Right ventricle myocardium inferior (tissue), 1 donor: ENCODE data around the gene OLIG2. TPM values are rescaled to one million over a fixed set of nuclear protein-coding genes. Genes with fewer than 3 reads are reported as not detected.

Source experiments
- ATAC-seq: fragments of 200-7000 bp; cut with Tn5 transposase; one replicate; pipeline ENCODE4 v1.9.1; 2020; ENCODE audit warnings: mild to moderate bottlenecking, moderate library complexity
- DNase-seq: peaks from one replicate; pipeline ENCODE4 v3.0.0; 2021; ENCODE audit errors: missing footprints
- intact Hi-C: fragments of 100-400 bp; cut with DNase I; formaldehyde crosslinking; loops from one replicate; pipeline ENCODE4 v1.11.0; 2022
- long read RNA-seq: library from polyadenylated mRNA; unstranded; transcript quantifications from one replicate; pipeline ENCODE4 v2.0.0, GENCODE V29; 2021
- total RNA-seq: library from RNA; stranded (reverse); fragmentation: NEBNext Ultra II Directional; extraction: Animal tissue kit (Norgen Biotek cat#: 25700); gene quantifications from one replicate; pipeline ENCODE4 v1.2.1, GENCODE V29; 2021
- donor health status: DM: no; HTN: yes; CAD: no; lungs with severe emphysema.

Gene OLIG2
- total RNA-seq, result not detected
- long read RNA-seq, result 0 reads

- intact Hi-C loops, result loop anchor here (10.0 kb wide), 1 partner anchor 49 kb away; the partner anchor contains the start of gene OLIG1
- DNase-seq (no peak), ATAC-seq (no peak)
These were observed at the start of gene OLIG2 for GRCh38 chr21:33025489-33026442. TSS of gene OLIG2 (plus strand) at chr21:33025935. CDS start at chr21:33026863, 928 bp downstream.

GRCh38 chr21:32976791-32977190 is 48.9 kb upstream of the OLIG2 start:
- no peak for ATAC-seq
- DNase-seq, result no peak
- intact Hi-C loops, result no loop called here

- intact Hi-C loops, result no loop called here
- ATAC-seq (no peak), DNase-seq (no peak)
These were observed 48.5 kb upstream of the OLIG2 start for GRCh38 chr21:32977216-32977615.

- intact Hi-C loops, result no loop called here
- ATAC-seq (no peak), DNase-seq (peak; percentile 63)
These were observed 47.1 kb upstream of the OLIG2 start for GRCh38 chr21:32978331-32979270.

GRCh38 chr21:32979598-32980268 is 46.0 kb upstream of the OLIG2 start:
- DNase-seq (no peak), ATAC-seq (no peak)
- intact Hi-C loops, result no loop called here

- ATAC-seq, result no peak
- intact Hi-C loops, result no loop called here
These were observed 44.6 kb upstream of the OLIG2 start for GRCh38 chr21:32981096-32981495.

GRCh38 chr21:32990666-32991065 is 35.1 kb upstream of the OLIG2 start:
- intact Hi-C loops, result loop anchor here (5.0 kb wide), 1 partner anchor 137 kb away; no protein-coding TSS in a partner anchor
- DNase-seq, result no peak
- no peak for ATAC-seq

More at GRCh38 chr21:32981096-32981495, 44.6 kb upstream of the OLIG2 start:
- DNase-seq, result no peak

GRCh38 chr21:32991361-32991760 is 34.4 kb upstream of the OLIG2 start:
- ATAC-seq, result no peak
- intact Hi-C loops, result loop anchor here (5.0 kb wide), 1 partner anchor 136 kb away; no protein-coding TSS in a partner anchor
- DNase-seq, result no peak

- ATAC-seq, result no peak
- DNase-seq, result no peak
- intact Hi-C loops, result loop anchor here (2.0 to 5.0 kb wide), 3 partner anchors 133 to 203 kb away; no protein-coding TSS in a partner anchor
These were observed 31.8 kb upstream of the OLIG2 start for GRCh38 chr21:32993894-32994293.

GRCh38 chr21:32994305-32994704 is 31.4 kb upstream of the OLIG2 start:
- ATAC-seq (no peak), DNase-seq (no peak)
- intact Hi-C loops, result loop anchor here (2.0 to 5.0 kb wide), 3 partner anchors 133 to 202 kb away; no protein-coding TSS in a partner anchor

- intact Hi-C loops, result no loop called here
- DNase-seq (no peak), ATAC-seq (no peak)
These were observed 18.0 kb upstream of the OLIG2 start for GRCh38 chr21:33007747-33008146.

- intact Hi-C loops, result no loop called here
- DNase-seq (no peak), ATAC-seq (no peak)
These were observed 17.2 kb upstream of the OLIG2 start for GRCh38 chr21:33008333-33009051.

GRCh38 chr21:33010931-33011330 is 14.8 kb upstream of the OLIG2 start:
- intact Hi-C loops, result no loop called here
- no peak for DNase-seq
- ATAC-seq, result no peak

GRCh38 chr21:33011462-33011861 is 14.3 kb upstream of the OLIG2 start:
- no peak for ATAC-seq
- intact Hi-C loops, result no loop called here
- no peak for DNase-seq

- DNase-seq (no peak), ATAC-seq (no peak)
- intact Hi-C loops, result no loop called here
These were observed 12.1 kb upstream of the OLIG2 start for GRCh38 chr21:33013626-33014025.

GRCh38 chr21:33014331-33014730 is 11.4 kb upstream of the OLIG2 start:
- DNase-seq, result no peak
- no peak for ATAC-seq
- intact Hi-C loops, result no loop called here

- DNase-seq (no peak), ATAC-seq (no peak)
- intact Hi-C loops, result no loop called here
These were observed 10.6 kb upstream of the OLIG2 start for GRCh38 chr21:33015096-33015495.

- intact Hi-C loops, result no loop called here
- ATAC-seq, result no peak
- no peak for DNase-seq
These were observed 10.0 kb upstream of the OLIG2 start for GRCh38 chr21:33015756-33016155.
